ENCODE measurements around the gene RASSF6.
"Not testable (repeated sequence)": the region's sequence is repeated elsewhere in the genome, so short reads cannot be mapped to it uniquely, and the experiment has no call there.

Gene RASSF6, protein sequence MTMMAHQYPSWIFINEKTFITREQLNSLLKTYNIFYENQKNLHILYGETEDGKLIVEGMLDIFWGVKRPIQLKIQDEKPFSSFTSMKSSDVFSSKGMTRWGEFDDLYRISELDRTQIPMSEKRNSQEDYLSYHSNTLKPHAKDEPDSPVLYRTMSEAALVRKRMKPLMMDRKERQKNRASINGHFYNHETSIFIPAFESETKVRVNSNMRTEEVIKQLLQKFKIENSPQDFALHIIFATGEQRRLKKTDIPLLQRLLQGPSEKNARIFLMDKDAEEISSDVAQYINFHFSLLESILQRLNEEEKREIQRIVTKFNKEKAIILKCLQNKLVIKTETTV

DNA sequence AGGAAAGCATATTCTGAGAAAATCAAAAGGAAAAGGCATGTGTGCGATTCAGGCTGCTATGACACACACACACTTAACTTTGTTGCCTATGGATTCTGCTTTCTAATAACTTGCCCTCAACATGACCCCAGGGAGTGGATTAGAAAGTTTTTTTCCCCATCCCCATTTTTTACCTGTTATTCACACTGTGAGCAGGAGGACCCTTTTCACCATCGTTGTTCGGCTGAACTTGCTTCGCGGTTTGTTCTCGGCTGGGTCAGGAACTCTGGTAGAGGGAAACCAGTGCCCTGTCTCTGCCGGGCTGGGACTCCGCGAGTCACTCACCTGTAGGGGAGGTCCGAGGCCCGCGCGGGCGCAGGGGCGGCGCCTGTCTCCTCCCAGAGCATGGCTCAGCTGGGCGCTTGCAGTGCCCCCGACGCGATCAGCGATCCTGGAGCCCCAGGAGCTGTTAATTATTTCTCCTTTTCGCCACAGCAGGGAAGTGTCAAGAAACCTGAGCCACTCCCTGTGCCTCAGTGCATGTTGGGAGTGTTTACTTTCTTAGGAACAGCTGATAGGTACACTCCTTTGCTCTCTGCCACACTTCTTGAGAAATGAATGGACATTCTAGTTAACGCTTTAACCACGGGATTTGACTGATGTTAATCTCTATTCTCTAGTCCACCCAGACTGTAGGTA is at the start of gene RASSF6:
Gene RASSF6 (minus strand): TSS at position 322 of the 678 bp plus-strand sequence. CDS start 8,641 bp downstream, outside the sequence.
- DNase-seq (ENCODE audit: insufficient read length, low spot score) (no peak), FAIRE-seq (no peak)

DNA sequence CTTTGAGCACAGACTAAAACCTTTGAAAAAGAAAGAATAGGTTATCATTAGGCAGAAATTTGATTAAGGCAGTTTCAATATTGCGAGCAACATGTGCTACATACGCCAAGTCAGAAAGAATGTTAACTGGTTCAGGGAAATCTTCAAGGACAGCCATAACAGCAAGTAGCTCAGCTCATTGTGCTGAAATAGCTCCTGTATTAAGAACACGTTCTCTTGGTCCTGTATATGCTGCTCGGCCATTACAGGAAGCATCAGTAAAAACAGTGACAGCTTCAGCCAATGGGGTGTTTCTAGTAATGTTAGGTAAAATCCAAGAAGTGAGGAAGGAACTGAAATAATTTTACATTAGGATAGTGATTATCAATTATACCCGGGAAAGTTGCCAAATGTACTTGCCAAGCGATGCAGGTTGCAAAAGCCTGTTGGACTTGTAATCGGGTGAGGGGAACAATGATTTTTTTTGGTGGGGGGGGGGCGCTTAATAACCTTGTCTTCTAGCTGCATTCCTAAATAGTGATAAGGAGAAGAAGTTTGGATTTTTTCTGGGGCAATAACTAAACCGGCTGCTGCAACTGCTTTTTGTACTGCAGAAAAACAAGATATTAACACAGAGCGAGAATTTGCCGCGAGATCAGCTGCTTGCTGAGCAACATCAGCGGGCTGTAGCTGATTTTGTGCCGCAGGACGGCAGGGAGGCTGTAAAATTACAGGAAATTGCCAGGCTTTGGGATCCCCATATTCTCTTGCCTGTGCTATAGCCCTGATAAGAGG is 49.4 kb upstream of the RASSF6 start:
- DNase-seq (ENCODE audit: insufficient read length, low spot score) (no peak), FAIRE-seq (no peak)

DNA sequence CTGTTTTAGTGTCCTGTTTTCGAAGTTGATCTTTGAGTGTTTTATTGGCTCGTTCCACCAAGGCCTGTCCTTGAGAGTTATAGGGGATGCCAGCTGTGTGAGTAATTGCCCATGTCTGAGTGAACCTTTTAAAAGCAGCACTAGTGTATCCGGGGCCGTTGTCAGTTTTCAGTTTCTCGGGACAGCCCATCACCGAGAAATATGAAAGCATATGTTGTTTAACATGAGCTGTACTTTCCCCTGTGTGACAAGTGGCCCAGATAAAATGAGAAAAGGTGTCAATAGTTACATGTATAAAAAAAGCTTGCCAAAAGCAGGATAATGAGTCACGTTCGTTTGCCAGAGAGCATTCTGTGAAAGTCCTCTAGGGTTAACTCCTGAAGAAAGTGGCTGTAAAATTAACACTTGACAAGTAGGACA is 48.6 kb upstream of the RASSF6 start:
- FAIRE-seq = no peak
- no peak for DNase-seq (ENCODE audit: insufficient read length, low spot score)

DNA sequence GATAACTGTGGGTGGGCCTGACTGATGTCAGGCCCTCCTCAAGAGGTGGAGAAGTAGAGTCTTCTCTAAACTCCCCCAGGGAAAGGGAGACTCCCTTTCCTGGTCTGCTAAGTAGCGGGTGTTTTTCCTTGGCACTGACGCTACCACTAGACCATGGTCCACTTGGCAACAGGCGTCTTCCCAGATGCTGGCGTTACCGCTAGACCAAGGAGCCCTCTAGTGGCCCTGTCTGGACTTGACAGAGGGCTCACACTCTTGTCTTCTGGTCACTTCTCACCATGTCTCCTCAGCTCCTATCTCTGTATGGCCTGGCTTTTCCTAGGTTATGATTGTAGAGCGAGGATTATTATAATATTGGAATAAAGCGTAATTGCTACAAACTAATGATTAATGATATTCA is 45.7 kb upstream of the RASSF6 start:
- not testable (repeated sequence) for DNase-seq (ENCODE audit: insufficient read length, low spot score)

DNA sequence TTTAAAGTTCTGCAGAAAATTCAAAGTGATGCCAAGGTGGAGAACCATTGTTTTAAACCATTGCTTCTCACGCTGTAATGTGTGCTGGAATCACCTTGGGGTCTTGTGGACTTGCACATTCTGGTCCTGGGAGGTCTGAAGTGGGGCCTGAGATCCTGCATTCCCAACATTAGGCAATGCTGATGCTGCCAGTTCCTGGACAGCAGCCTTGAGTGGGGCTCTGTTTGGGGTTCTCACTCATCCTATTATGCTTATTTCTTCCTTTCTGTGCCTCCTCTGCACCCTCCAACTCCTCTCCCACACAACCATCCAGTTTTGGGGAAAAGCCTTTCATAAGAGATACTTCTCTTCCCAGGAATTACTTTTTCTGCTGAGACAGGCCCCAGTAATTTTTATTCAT is 44.2 kb upstream of the RASSF6 start:
- DNase-seq (ENCODE audit: insufficient read length, low spot score) (no peak), FAIRE-seq (no peak)

More for the DNA sequence above, 45.7 kb upstream of the RASSF6 start:
- not testable (repeated sequence) for FAIRE-seq

DNA sequence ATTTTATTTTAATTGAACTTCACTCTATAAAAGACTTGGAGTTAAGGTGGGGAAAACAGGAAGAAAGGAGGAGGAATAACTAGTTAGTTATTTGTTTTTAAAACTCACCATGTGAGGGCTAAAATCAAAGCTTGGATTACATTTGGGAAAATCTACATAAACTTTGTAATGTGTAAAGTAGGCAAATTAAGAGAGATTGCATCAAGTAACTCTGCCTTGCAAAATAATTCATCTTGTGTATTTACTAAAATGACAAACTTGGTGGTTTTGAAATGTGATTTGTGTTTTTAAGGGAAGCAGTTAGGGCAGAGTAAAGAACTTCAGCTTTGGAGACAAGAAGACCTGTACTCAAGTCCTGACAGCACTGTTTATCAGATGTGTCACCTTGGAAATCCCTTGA is 43.3 kb upstream of the RASSF6 start:
- DNase-seq (ENCODE audit: insufficient read length, low spot score) (no peak), FAIRE-seq (no peak)

DNA sequence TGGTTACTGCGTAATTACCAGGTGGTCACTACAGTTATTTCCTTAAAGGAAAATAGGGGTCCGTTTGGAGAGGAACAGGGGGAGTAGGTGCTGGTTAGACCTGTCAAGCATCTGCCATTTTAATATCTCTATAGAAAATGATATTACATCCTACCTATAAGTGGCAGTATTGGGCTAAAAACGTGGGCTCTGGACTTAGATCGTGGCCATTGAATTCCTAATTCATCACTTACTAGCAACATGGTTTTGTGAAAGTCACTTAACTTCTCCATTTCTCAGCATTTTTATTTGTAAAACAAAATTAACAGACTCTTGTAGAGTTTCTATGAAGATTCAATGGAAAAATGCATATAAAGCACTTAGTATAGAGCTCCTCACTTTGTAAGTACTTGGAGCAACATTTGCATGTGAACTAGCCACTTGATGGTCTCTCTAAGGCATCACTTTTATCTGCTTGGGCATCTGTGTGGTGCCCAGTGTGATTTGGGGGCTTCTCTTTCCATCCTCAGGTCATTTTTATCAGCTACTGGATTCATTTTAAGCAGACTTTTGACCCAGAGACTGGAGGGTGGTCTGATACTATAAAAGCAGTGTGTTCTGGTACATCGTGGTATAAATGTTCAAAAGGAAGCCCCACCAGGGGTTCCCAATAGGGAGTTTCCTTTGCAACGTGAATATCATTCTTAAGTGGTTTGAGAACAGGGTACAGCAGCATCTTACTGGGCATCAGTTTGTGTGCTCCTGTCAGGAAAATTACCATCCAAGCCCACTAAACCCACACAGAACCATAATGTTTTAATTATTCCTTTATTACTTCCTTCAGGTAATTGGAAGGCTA is 42.7 kb upstream of the RASSF6 start:
- FAIRE-seq (no peak), DNase-seq (ENCODE audit: insufficient read length, low spot score) (no peak)

DNA sequence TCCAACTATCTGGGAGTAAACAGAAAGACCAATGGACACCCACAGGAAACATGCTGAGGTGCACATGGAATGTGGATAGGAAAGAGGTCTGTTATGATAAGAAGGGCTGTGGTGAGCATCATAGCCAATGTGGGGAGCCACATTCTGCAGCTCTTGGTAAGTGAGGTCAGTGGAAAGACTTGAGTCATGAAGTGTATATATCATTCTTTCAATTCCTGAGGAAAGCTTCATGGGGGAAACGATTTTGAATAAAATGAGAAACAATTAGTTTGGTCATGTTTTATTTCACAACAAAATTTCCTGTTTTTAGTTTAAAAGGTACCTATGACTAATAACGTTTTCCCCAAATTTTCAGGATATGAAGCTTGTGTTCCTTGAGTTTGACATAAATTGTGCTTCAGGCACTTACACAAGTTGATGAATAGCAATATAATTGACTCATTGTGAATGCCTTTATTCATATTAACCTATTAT is 41.4 kb upstream of the RASSF6 start:
- DNase-seq (ENCODE audit: insufficient read length, low spot score) (peak; percentile 14), FAIRE-seq (no peak)

DNA sequence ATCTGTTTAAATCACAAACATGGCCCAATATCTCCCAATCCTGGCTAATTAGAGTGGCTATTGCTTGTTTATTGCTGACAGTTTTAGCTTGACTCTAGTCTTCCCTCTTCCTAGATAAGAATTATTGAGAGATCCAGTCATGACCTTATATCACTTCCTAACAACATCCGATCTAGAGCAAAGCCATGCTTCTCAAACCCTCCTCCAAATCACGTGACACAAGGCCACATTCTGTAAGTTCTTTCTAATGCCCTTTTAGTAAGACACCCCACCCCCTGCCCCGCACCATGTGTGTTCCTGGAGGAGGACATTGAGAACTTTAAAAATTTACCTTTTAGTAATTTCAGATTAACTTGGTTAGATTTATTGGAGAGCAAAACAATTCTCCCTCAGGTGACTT is 40.6 kb upstream of the RASSF6 start:
- no peak for FAIRE-seq

DNA sequence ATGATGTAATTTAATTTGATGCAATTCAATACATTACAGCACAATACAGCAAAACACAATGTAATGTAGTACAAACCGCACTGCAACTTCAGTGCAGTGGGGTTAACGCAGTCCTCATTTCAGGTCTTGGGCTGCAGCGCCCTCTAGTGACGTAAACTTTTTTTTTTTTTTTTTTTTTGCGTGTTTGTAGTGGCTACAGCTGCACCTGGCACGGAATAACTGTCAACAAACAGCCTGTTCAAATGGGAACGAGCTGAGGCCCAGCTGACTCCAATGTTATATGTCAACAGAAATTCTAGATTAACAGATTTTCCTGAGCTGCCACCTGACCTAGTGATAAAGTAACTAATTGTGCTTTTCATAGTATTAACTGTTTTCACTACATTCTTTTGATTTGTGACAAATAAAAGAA is 33.5 kb upstream of the RASSF6 start:
- FAIRE-seq = no peak
- peak; percentile 23 for DNase-seq (ENCODE audit: insufficient read length, low spot score)

More for the DNA sequence above, 40.6 kb upstream of the RASSF6 start:
- DNase-seq (ENCODE audit: insufficient read length, low spot score) = no peak

DNA sequence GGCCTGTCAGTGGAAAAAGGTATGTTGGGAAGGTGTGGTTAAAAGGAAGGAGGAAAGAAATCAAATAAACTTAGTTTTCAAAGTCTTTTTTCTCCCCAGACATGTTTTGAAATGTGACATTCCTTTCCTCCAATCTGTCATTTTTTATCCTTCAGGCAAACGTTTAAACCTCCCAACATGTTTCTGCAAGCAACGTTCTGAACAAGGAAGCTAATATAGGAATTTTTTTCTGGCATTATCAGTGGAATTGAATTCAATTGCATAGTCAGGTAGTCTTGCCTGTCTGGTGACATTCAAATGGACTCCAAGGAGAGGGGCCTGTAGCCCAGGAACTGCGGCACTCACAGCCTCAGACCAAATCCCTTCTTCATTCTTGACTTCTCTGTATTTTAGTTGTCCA is 30.0 kb upstream of the RASSF6 start:
- FAIRE-seq (no peak), DNase-seq (ENCODE audit: insufficient read length, low spot score) (no peak)

DNA sequence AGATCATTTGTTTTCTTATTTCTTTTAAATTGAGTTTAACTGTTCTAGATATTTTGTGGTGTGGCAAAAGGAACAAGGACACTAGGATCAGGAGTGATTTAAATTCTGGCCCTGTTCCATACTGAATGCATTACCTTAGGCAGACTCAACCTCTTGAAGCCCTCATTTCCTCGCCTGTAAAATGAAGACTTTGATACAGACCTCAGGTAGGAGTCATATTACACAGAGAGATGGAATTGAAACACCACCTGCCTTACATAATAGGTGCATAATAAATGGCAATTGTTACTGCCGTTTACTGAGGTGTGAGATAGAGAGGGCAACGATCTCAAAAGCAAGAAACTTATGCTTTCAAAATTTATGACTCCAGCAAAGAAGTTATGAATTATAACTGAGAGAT is 28.2 kb upstream of the RASSF6 start:
- DNase-seq (ENCODE audit: insufficient read length, low spot score) (no peak), FAIRE-seq (no peak)

DNA sequence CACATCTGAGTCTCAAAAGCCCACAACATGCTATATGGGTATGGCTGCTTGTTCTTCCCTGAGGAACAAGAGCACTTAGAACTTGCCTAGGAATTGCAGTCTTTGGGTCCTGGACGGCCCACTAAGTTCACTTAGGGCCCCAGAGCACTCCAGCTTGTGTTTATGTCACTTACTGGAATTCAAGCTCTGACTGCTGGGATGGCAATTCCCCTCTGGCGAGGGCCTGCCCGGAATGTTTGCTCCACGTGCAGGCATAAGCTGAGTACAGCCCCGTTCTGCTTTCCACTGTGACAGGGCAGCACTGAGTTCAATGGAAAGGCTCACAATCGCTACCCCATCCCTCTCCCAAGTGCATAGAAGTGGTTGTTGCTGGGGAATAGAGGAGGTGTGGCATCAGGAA is 25.9 kb upstream of the RASSF6 start:
- DNase-seq (ENCODE audit: insufficient read length, low spot score) (no peak), FAIRE-seq (no peak)

DNA sequence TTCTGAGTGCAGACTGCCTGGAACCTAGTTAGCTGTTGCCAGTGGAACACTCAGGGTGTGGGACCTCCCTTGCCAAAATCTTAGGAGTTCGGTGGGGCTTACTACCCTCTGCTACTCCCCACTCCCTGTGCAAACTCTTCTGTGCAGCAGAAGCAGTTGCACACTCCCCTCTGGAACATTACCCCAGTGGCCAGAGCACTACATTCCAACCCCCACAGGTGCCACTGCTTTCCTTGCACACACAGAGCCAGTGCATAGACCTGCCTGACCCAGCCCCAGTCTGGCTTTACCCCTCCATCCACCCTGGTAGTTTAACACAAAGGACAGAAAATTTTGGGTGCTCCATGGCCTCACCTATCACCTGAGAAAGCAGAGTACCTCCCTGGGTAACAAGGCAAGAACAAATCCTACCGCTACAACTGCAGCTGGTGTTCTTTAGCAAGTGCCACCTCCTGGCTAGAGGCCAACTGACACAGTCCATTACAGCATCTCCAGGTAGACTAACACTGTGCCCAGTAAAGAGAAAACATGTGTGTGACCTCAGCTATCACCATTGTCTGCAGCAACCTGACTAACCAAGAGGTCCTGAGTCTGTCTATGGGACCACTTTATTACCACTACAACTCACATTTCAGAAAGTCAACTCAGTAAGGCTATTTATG is 11.5 kb upstream of the RASSF6 start:
- DNase-seq (ENCODE audit: insufficient read length, low spot score) (no peak), FAIRE-seq (no peak)

DNA sequence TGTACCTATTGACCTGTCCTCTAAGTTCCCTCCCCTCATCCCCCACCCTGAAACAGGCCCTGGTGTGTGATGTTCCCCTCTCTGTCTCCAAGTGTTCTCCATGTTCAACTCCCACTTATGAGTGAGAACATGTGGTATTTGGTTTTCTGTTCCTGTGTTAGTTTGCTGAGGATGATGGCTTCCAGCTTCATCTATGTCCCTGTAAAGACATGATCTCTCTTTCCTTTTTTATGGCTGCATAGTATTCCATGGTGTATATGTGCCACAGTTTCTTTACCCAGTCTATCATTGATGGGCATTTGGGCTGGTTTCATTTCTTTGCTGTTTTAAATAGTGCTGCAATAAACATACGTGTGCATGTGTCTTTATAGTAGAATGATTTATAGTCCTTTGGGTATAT is 8.6 kb upstream of the RASSF6 start:
- FAIRE-seq; DNase-seq (ENCODE audit: insufficient read length, low spot score): not testable (repeated sequence)

DNA sequence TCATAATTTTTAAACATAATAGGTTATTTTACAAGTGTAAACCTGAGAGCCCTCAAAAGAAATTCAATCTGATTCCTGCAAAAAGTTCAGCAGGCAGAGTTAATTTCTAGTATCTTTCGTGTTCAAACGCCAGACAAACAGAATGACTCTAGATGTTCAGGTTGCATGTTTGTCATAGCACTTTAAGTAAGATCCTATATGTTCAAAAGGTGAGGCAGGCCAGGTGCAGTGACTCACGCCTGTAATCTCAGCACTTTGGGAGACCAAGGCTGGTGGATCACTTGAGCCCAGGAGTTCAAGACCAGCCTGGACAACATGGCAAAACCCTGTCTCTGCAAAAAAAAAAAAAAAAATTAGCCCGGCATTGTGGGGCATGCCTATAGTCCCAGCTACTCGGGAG is 1.1 kb upstream of the RASSF6 start:
- no peak for FAIRE-seq
- DNase-seq (ENCODE audit: insufficient read length, low spot score) = no peak

DNA sequence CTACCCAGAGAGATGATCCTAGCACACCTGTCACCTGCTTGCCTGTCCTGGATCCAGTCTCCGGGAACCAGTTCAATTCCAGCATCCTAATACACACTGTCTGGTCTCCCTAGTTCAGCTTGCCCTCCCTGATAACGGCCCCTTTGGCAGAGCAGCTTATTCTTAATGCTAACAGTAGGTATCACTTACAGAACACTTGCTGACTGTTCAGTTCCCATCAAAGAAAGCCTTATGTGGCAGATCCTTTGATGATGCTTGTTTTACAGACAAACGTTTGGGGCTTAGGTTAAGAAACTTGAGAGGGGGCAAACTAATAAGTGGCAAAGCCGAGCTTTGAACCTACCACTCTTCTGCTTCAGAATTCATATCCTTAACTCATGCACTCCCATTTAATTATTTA is 890 bp downstream of the RASSF6 start:
- DNase-seq (ENCODE audit: insufficient read length, low spot score) (no peak), FAIRE-seq (no peak)

DNA sequence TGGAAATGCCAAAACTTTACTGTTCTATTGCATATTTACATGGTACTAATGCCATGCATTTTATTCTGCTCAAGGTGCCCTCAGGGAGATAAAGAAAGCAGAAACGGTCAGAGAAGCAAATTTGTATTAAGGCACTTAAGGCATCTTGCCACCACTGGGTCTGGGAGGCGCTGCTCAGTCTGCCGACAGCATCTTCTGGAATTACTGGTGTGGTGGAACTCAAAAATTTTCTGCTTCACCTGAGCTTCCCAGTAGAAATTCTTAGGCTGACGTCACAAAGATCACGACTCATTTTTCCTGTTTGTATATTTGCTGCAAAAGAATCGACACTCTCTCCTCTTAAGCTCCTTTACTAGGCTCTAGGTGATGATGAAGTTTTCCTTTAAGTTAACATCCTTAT is 3.0 kb downstream of the RASSF6 start:
- DNase-seq (ENCODE audit: insufficient read length, low spot score) (no peak), FAIRE-seq (no peak)

DNA sequence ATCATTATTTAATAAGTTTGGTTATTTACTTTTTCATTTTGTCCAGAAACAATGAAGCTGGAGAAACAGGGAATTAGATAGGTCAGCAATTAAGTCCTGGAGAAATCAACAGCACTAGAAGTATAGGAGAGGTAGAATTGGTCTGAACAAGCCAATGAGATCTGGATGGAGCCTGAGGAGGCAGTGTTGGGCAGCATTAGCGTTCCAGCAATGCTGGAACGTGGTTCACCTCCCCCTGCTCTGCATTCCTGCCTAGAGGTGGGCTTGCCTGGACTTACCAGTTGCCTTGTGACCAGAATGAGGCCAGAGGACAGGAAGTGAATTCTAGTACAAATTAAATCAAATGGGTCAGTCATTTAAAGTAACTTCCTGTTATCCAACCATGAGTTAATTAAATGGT is 4.6 kb downstream of the RASSF6 start:
- DNase-seq (ENCODE audit: insufficient read length, low spot score) (no peak), FAIRE-seq (no peak)

DNA sequence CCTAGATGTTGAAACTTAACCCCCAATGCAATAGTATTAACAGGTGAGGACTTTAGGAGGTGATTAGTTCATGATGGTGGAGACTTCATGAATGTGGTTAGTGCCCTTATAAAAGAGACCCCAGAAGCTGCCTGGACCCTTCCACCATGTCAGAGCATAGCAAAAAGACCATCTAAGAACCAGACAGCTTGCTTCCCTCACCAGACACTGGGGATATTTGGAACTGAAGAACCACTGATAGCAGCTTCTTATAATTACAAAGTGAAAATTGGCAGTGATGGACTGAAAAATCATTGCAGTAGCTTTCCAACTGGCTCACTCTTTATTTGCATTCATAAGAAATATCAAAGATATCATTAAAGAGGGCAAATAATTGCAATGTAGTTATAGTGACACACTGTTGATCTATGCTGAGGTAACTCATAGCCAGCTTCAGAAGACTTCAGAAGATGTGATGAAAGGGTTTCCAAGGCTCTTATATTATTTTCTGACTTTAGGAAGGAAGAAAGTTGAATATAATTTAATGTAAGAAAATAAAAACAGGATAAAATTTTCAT is 5.8 kb downstream of the RASSF6 start:
- DNase-seq (ENCODE audit: insufficient read length, low spot score) (no peak), FAIRE-seq (no peak)
